ENCODE results near the gene DRD4.

- TF ChIP-seq GATA2 (IDR thresholded peaks at IDR 0.05; ENCODE audit: low read depth, low read length) (no peak), GATA3 (IDR thresholded peaks at IDR 0.05; ENCODE audit: low read depth, low read length) (no peak)
Measured at GRCh38 chr11:656866-657265, 19.8 kb downstream of the DRD4 start.
